Transverse colon (tissue), 4 donors: Measurements from ENCODE around the gene SULT4A1. TPM values are rescaled to one million over a fixed set of nuclear protein-coding genes. Genes with fewer than 3 reads are reported as not detected.
A peak's percentile ranks its signal among the peaks of the same experiment; 100 is the strongest.

ENCODE experiments used
- DNase-seq: peaks from one replicate; pipeline ENCODE4 v3.0.0-alpha.2; 2019
- H3K27ac ChIP-seq, 4 donors: fragments of 200-600 bp; sonication (generic); 2 replicates each; pipeline ENCODE4 v1.5.1; 2016 to 2018; ENCODE audit warnings: inconsistent platforms in 4 of 4
- H3K27me3 ChIP-seq: fragments of 200-600 bp; sonication (generic); 2 replicates; pipeline ENCODE4 v1.5.1; 2017; ENCODE audit warnings: inconsistent platforms
- H3K36me3 ChIP-seq, 4 donors: fragments of 200-600 bp; sonication (generic); 2 replicates each; pipeline ENCODE4 v1.5.1; 2017 to 2019; ENCODE audit warnings: inconsistent platforms in 4 of 4
- H3K4me1 ChIP-seq, 4 donors: fragments of 200-600 bp; sonication (generic); 2 replicates each; pipeline ENCODE4 v1.5.1; 2017 to 2020; ENCODE audit warnings: inconsistent platforms in 4 of 4
- H3K4me3 ChIP-seq, 4 donors: fragments of 200-600 bp; sonication (generic); 1 replicate in 1 of 4; 2 replicates in 3 of 4; pipeline versions ENCODE4 v1.5.1 to v1.6.1; 2017 to 2019; ENCODE audit warnings: inconsistent platforms in 4 of 4
- H3K9me3 ChIP-seq, 2 donors: fragments of 200-600 bp; sonication (generic); 2 replicates each; pipeline ENCODE4 v1.5.1; 2017 to 2019; ENCODE audit warnings: inconsistent platforms in 2 of 2
- EP300 ChIP-seq: sonication (generic); formaldehyde crosslinking; IDR thresholded peaks from one replicate; pipeline ENCODE4 v1.6.1; 2017; ENCODE audit warnings: antibody characterized with exemption, low read depth
- POLR2A ChIP-seq: fragments of 450-650 bp; IDR thresholded peaks from one replicate; pipeline ENCODE4 v1.6.1; 2016; ENCODE audit warnings: antibody characterized with exemption, mild to moderate bottlenecking, moderate library complexity
- POLR2AphosphoS5 ChIP-seq, 3 donors: sonication (generic); formaldehyde crosslinking; IDR thresholded peaks; one replicate each; pipeline ENCODE4 v1.6.1; 2016; ENCODE audit warnings: antibody characterized with exemption in 3 of 3
- WGBS, 2 donors: methylation state at CpG; one replicate each; pipeline ENCODE4 v1.1.5; 2018; ENCODE audit warnings: low coverage in 1 of 2; 5-methylcytosine and 5-hydroxymethylcytosine counted together
- in situ Hi-C, 4 donors: fragments of 200-750 bp; cut with MboI; loops; one replicate each; pipeline versions ENCODE4 v1.15.0 to v1.15.1; 2017; ENCODE audit warnings: low sequenced_read_pairs in 3 of 4, low pct_ligation_motif_present in 1 of 4, low pct_unique_long_range_greater_than_20kb in 1 of 4
- intact Hi-C: fragments of 100-400 bp; cut with DNase I; formaldehyde crosslinking; loops from one replicate; pipeline ENCODE4 v1.15.1; 2023; ENCODE audit warnings: low total_unique reads
- total RNA-seq, 4 donors: library from RNA; depleted of rRNA; stranded (reverse); fragments of >200 nt; gene quantifications; one replicate each; pipeline ENCODE4 v1.1.0, GENCODE V29; 2016
- TF ChIP-seq, protein P1 (sequence below), 5 experiments: fragments of 200-600 bp in 3 of 5; fragments of 450-650 bp in 2 of 5; sonication (generic) in 3 of 5; IDR thresholded peaks; 1 replicate in 2 of 5; 2 replicates in 3 of 5; pipeline ENCODE4 v1.5.1; 2016 to 2017; ENCODE audit warnings: antibody characterized with exemption in 5 of 5, inconsistent platforms in 3 of 5, mild to moderate bottlenecking in 2 of 5, moderate library complexity in 1 of 5

The SULT4A1 gene
- total RNA-seq: under 1 TPM in 2 of 4 donors, not detected in 2; 0.32 to 0.68 TPM

DNA sequence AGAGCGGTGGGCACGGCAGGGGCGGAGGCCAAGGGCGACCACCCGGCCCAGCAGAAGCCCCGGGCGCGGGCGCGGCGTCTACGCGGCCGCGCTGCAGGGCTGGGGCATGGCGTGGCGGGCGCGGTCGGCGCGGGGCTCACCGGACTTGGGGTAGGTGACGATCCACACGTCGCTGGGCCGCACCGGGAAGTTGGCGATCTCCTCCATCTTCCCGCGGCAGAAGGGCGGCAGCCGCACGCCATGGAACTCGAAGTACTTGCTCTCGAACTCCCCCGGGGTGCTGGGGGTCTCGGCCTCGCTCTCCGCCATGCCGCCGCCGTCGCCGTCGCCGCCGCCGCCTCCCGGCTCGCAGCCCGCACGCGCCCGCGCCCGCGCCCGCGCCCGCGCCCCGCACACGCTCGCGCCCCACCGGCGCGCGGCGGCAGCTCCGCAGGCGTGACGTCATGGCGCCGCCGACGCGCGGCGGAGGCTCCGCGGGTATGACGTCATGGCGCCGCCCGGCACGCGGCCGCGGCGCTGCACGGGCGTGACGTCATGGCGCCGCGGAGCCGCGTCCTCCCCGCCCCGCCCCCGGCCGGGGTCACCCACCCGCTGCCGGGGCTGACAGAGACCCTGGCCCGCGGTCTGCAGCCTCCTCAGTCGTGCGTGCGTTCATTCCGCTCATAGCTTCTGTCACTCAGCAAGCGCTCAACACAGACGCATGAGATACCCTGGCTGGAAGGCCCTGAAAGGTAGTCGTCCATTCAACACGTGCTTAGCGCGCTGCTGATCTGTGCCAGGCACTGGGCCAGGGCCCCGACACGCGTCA, at the start of gene SULT4A1:
Gene SULT4A1 (minus strand): TSS at position 440 of the 808 bp plus-strand sequence. CDS start 131 bp downstream, at position 309.
- intact Hi-C loops (no loop called here), in situ Hi-C loops (no loop called here)
- H3K27ac ChIP-seq: no peak within 1 kb of the TSS
- no peaks in the 10 kb centered on the region for H3K36me3 ChIP-seq
- H3K4me1 ChIP-seq: peaks cover 0 to 5% (median 2%) of the 10 kb centered on the region in 4 donors
- WGBS, 2 donors: 21% methylated on average over 15 of the region's 121 CpGs; no CpG with 5 or more reads in 1 of the 2 donors
- peaks cover 56% of the 10 kb centered on the region for H3K27me3 ChIP-seq
- TF ChIP-seq POLR2AphosphoS5 (IDR thresholded peaks at IDR 0.05) (no peak), POLR2A (no peak), EP300 (no peak)
- TF ChIP-seq, protein P1, sequence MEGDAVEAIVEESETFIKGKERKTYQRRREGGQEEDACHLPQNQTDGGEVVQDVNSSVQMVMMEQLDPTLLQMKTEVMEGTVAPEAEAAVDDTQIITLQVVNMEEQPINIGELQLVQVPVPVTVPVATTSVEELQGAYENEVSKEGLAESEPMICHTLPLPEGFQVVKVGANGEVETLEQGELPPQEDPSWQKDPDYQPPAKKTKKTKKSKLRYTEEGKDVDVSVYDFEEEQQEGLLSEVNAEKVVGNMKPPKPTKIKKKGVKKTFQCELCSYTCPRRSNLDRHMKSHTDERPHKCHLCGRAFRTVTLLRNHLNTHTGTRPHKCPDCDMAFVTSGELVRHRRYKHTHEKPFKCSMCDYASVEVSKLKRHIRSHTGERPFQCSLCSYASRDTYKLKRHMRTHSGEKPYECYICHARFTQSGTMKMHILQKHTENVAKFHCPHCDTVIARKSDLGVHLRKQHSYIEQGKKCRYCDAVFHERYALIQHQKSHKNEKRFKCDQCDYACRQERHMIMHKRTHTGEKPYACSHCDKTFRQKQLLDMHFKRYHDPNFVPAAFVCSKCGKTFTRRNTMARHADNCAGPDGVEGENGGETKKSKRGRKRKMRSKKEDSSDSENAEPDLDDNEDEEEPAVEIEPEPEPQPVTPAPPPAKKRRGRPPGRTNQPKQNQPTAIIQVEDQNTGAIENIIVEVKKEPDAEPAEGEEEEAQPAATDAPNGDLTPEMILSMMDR (IDR thresholded peaks at IDR 0.05): no peak
- peak within 1 kb of the TSS in 2 of 4 donors; percentile 6 to 34 for H3K4me3 ChIP-seq
- no peak for DNase-seq
- no peaks in the 10 kb centered on the region for H3K9me3 ChIP-seq

DNA sequence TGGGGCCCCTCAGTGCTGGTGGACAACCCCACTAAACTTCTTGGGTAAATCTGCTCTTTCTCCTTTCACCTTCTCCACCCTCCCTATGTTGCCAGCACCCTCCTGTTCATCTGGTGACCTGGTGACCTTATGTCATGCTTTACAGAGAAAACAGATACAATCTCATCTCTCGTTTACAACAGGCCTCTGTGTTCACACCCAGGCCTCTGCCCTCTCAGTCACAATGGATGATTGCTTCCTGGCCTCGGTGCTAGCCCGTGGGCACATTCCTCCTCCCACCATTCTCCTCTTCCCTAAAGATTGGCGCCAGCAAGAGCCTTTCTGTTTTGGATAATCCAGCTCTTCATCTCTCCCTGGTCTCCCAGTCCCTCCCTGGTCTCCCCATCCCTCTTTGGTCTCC, 49.0 kb upstream of the SULT4A1 start:
- 9 to 20% methylated on average over 4 of the region's 4 CpGs for WGBS, 2 donors
- Histone ChIP-seq H3K36me3 (no peaks in the 10 kb centered on the region), H3K27ac (no peak overlapping the region), H3K27me3 (peaks cover 5% of the 10 kb centered on the region), H3K4me1 (no peaks in the 10 kb centered on the region), H3K9me3 (no peaks in the 10 kb centered on the region), H3K4me3 (no peak overlapping the region)
- intact Hi-C loops (no loop called here), in situ Hi-C loops (no loop called here)
- no peak for TF ChIP-seq POLR2AphosphoS5 (IDR thresholded peaks at IDR 0.05)
- TF ChIP-seq EP300: no peak
- TF ChIP-seq, protein P1 (IDR thresholded peaks at IDR 0.05): no peak
- no peak for TF ChIP-seq POLR2A
- DNase-seq: no peak

- intact Hi-C loops: no loop called here
- peaks cover 5% of the 10 kb centered on the region for H3K27me3 ChIP-seq
Observed at GRCh38 chr22:43910178-43910695, 47.9 kb upstream of the SULT4A1 start.

GRCh38 chr22:43909708-43910107, 47.4 kb upstream of the SULT4A1 start:
- Histone ChIP-seq H3K27ac (no peak overlapping the region), H3K27me3 (peaks cover 3% of the 10 kb centered on the region), H3K36me3 (no peaks in the 10 kb centered on the region), H3K4me1 (no peaks in the 10 kb centered on the region), H3K9me3 (no peaks in the 10 kb centered on the region), H3K4me3 (no peak overlapping the region)
- WGBS, 2 donors: 77% methylated on average over 1 of the region's 1 CpG; no CpG with 5 or more reads in 1 of the 2 donors
- intact Hi-C loops (no loop called here), in situ Hi-C loops (no loop called here)
- TF ChIP-seq, protein P1 (IDR thresholded peaks at IDR 0.05): no peak
- no peak for TF ChIP-seq POLR2A
- no peak for TF ChIP-seq POLR2AphosphoS5 (IDR thresholded peaks at IDR 0.05)
- no peak for TF ChIP-seq EP300
- DNase-seq: no peak

More at GRCh38 chr22:43910178-43910695, 47.9 kb upstream of the SULT4A1 start:
- no peak for DNase-seq
- Histone ChIP-seq H3K4me1 (no peaks in the 10 kb centered on the region), H3K27ac (no peak overlapping the region), H3K9me3 (no peaks in the 10 kb centered on the region), H3K36me3 (no peaks in the 10 kb centered on the region), H3K4me3 (no peak overlapping the region)
- 36 to 58% methylated on average over 3 to 6 of the region's 6 CpGs for WGBS, 2 donors
- in situ Hi-C loops: no loop called here
- TF ChIP-seq EP300 (no peak), POLR2AphosphoS5 (IDR thresholded peaks at IDR 0.05) (no peak), POLR2A (no peak)
- TF ChIP-seq, protein P1 (IDR thresholded peaks at IDR 0.05): no peak
